Breast epithelium (tissue), 4 donors: ENCODE measurements around the gene CCDC88C. TPM values are rescaled to one million over a fixed set of nuclear protein-coding genes. Genes with fewer than 3 reads are reported as not detected.
"Not testable (repeated sequence)": the region's sequence is repeated elsewhere in the genome, so short reads cannot be mapped to it uniquely, and the experiment has no call there.

Source experiments
- DNase-seq, 2 donors: peaks; one replicate each; pipeline ENCODE4 v3.0.0-alpha.2; 2019; ENCODE audit warnings: low spot score in 2 of 2
- H3K27ac ChIP-seq, 2 donors: fragments of 200-600 bp; sonication (generic) in 1 of 2; one replicate each; pipeline ENCODE4 v1.5.1; 2016 to 2019; ENCODE audit warnings: mild to moderate bottlenecking in 1 of 2
- H3K27me3 ChIP-seq, 2 donors: fragments of 200-600 bp; sonication (generic) in 1 of 2; one replicate each; pipeline versions ENCODE4 v1.5.1 to v1.6.0; 2017 to 2019; ENCODE audit warnings: control low read depth in 1 of 2, mild to moderate bottlenecking in 1 of 2
- H3K36me3 ChIP-seq: fragments of 200-600 bp; one replicate; pipeline ENCODE4 v1.5.1; 2019
- H3K4me1 ChIP-seq, 2 donors: fragments of 200-600 bp; sonication (generic); one replicate each; pipeline ENCODE4 v1.5.1; 2016 to 2019; ENCODE audit warnings: control low read depth in 1 of 2
- H3K4me3 ChIP-seq, 3 donors: fragments of 200-600 bp; sonication (generic); 1 replicate in 2 of 3; 2 replicates in 1 of 3; pipeline ENCODE4 v1.5.1; 2016 to 2019; ENCODE audit warnings: mild to moderate bottlenecking in 3 of 3, moderate library complexity in 2 of 3
- H3K9me3 ChIP-seq, 2 donors: fragments of 200-600 bp; sonication (generic) in 1 of 2; one replicate each; pipeline ENCODE4 v1.5.1; 2016 to 2019; ENCODE audit warnings: control low read depth in 1 of 2
- CTCF ChIP-seq, 3 donors: fragments of 450-650 bp; IDR thresholded peaks; one replicate each; pipeline ENCODE4 v1.5.1; 2016 to 2017; ENCODE audit warnings: antibody characterized with exemption in 3 of 3, mild to moderate bottlenecking in 3 of 3, moderate library complexity in 3 of 3
- POLR2A ChIP-seq: fragments of 450-650 bp; IDR thresholded peaks from one replicate; pipeline ENCODE4 v1.6.1; 2016; ENCODE audit warnings: antibody characterized with exemption, mild to moderate bottlenecking, moderate library complexity
- POLR2AphosphoS5 ChIP-seq, 3 donors: sonication (generic); formaldehyde crosslinking; IDR thresholded peaks; one replicate each; pipeline ENCODE4 v1.6.1; 2017; ENCODE audit warnings: antibody characterized with exemption in 3 of 3
- intact Hi-C: fragments of 100-400 bp; cut with DNase I; formaldehyde crosslinking; loops from one replicate; pipeline ENCODE4 v1.15.1; 2023; ENCODE audit warnings: low total_unique reads
- total RNA-seq, 3 donors: library from RNA; depleted of rRNA; stranded (reverse); fragments of >200 nt; gene quantifications; one replicate each; pipeline ENCODE4 v1.1.0, GENCODE V29; 2016

Gene CCDC88C
- total RNA-seq, 3 donors from 2014 or later = 5.8 to 25.9 (median 19.3) TPM

- Histone ChIP-seq H3K27me3 (no peaks in the 10 kb centered on the region), H3K27ac (no peak overlapping the region), H3K4me1 (peaks cover 0 to 5% of the 10 kb centered on the region in 2 donors), H3K36me3 (no peaks in the 10 kb centered on the region), H3K4me3 (no peak overlapping the region), H3K9me3 (no peaks in the 10 kb centered on the region)
- no peak for TF ChIP-seq CTCF (IDR thresholded peaks at IDR 0.05)
- no peak for TF ChIP-seq POLR2A
- no peak for TF ChIP-seq POLR2AphosphoS5 (IDR thresholded peaks at IDR 0.05)
- DNase-seq = no peak
- intact Hi-C loops = no loop called here
Observed at GRCh38 chr14:91246051-91246852, 171.4 kb downstream of the CCDC88C start.

GRCh38 chr14:91245616-91246015 lies 172.0 kb downstream of the CCDC88C start:
- intact Hi-C loops, H3K27me3 ChIP-seq, H3K4me3 ChIP-seq, H3K36me3 ChIP-seq, H3K4me1 ChIP-seq, H3K9me3 ChIP-seq, DNase-seq: not testable (repeated sequence)
- H3K27ac ChIP-seq = peak overlapping the region in 1 of 2 donors; percentile 25

GRCh38 chr14:91245029-91245428 lies 172.6 kb downstream of the CCDC88C start:
- Histone ChIP-seq H3K4me1 (peaks cover 0 to 5% of the 10 kb centered on the region in 2 donors), H3K9me3 (no peaks in the 10 kb centered on the region), H3K36me3 (no peaks in the 10 kb centered on the region), H3K27ac (peak overlapping the region in 1 of 2 donors; percentile 43), H3K4me3 (peak overlapping the region in 1 of 3 donors; percentile 22), H3K27me3 (no peaks in the 10 kb centered on the region)
- intact Hi-C loops = no loop called here
- no peak for TF ChIP-seq CTCF (IDR thresholded peaks at IDR 0.05)
- no peak for TF ChIP-seq POLR2AphosphoS5 (IDR thresholded peaks at IDR 0.05)
- TF ChIP-seq POLR2A = no peak
- DNase-seq = no peak

GRCh38 chr14:91244501-91244901 lies 173.1 kb downstream of the CCDC88C start, which contains the start of gene GPR68:
TSS of gene GPR68 (minus strand) at chr14:91244704. CDS start at chr14:91235050, 9,654 bp downstream.
- TF ChIP-seq POLR2A (no peak), CTCF (IDR thresholded peaks at IDR 0.05) (no peak), POLR2AphosphoS5 (IDR thresholded peaks at IDR 0.05) (no peak)
- H3K9me3 ChIP-seq = no peaks in the 10 kb centered on the region
- peaks cover 0 to 5% of the 10 kb centered on the region in 2 donors for H3K4me1 ChIP-seq
- peak within 1 kb of the TSS in 1 of 2 donors; percentile 43 for H3K27ac ChIP-seq
- no peaks in the 10 kb centered on the region for H3K36me3 ChIP-seq
- no peak for DNase-seq
- H3K27me3 ChIP-seq = no peaks in the 10 kb centered on the region
- intact Hi-C loops = no loop called here
- H3K4me3 ChIP-seq = peak within 1 kb of the TSS in 2 of 3 donors; percentile 7 to 22

GRCh38 chr14:91243074-91243471 lies 174.5 kb downstream of the CCDC88C start:
- Histone ChIP-seq H3K36me3 (no peaks in the 10 kb centered on the region), H3K9me3 (no peaks in the 10 kb centered on the region), H3K27ac (no peak overlapping the region), H3K27me3 (no peaks in the 10 kb centered on the region), H3K4me3 (no peak overlapping the region), H3K4me1 (peaks cover 0 to 5% of the 10 kb centered on the region in 2 donors)
- intact Hi-C loops = loop anchor here (1.0 kb wide), 1 partner anchor 31 kb away; no protein-coding TSS in a partner anchor
- TF ChIP-seq POLR2AphosphoS5 (IDR thresholded peaks at IDR 0.05) (no peak), POLR2A (no peak), CTCF (IDR thresholded peaks at IDR 0.05) (no peak)
- DNase-seq = no peak
